Lower leg skin (tissue), 4 donors: ENCODE data around the gene ZNF474. TPM values are rescaled to one million over a fixed set of nuclear protein-coding genes. Genes with fewer than 3 reads are reported as not detected.

Source experiments
- DNase-seq, 2 donors: peaks; one replicate each; pipeline ENCODE4 v3.0.0-alpha.2; 2019; ENCODE audit warnings: low spot score in 2 of 2
- H3K4me3 ChIP-seq: fragments of 200-600 bp; sonication (generic); 2 replicates; pipeline ENCODE4 v1.5.1; 2017; ENCODE audit warnings: mild to moderate bottlenecking, low read depth; ENCODE audit not compliant: poor library complexity, severe bottlenecking
- POLR2A ChIP-seq, 2 donors: fragments of 450-650 bp; IDR thresholded peaks; one replicate each; pipeline ENCODE4 v1.6.1; 2016 to 2017; ENCODE audit warnings: antibody characterized with exemption in 2 of 2, mild to moderate bottlenecking in 1 of 2, moderate library complexity in 1 of 2
- WGBS, 2 donors: methylation state at CpG; one replicate each; pipeline ENCODE4 v1.1.5; 2018; 5-methylcytosine and 5-hydroxymethylcytosine counted together
- intact Hi-C: fragments of 100-400 bp; cut with DNase I; formaldehyde crosslinking; loops from one replicate; pipeline ENCODE4 v1.15.0; 2023; ENCODE audit warnings: low total_unique reads
- total RNA-seq, 4 donors: library from RNA; depleted of rRNA; stranded (reverse); fragments of >200 nt; gene quantifications; one replicate each; pipeline ENCODE4 v1.1.0, GENCODE V29; 2016
- TF ChIP-seq, protein P1 (sequence below), 3 donors: fragments of 450-650 bp; IDR thresholded peaks; one replicate each; pipeline ENCODE4 v1.5.1; 2016; ENCODE audit warnings: antibody characterized with exemption in 3 of 3, mild to moderate bottlenecking in 3 of 3, moderate library complexity in 2 of 3

The ZNF474 gene
- total RNA-seq, 4 donors from 2014 or later, result 0.15 to 0.91 (median 0.68) TPM; not detected in 1

DNA sequence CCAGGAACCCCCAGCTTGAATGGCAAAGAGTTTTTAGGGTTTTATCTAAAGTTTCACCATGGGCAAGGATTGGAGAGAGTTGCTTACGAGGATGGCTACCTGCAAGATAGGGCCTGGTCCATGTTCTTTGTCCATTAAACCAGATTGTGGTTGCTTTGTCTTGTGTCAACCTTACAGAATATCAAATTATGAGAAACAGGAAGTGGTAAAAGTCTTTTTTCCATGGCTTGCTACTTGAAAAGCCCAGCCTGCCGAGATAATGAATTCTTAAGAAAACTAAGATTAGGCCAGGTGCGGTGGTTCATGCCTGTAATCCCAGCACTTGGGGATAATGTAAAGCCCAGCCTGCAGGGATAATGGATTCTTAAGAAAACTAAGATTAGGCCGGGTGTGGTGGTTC, 24.4 kb downstream of the ZNF474 start:
- TF ChIP-seq POLR2A (IDR thresholded peaks at IDR 0.05), result no peak
- TF ChIP-seq, protein P1, sequence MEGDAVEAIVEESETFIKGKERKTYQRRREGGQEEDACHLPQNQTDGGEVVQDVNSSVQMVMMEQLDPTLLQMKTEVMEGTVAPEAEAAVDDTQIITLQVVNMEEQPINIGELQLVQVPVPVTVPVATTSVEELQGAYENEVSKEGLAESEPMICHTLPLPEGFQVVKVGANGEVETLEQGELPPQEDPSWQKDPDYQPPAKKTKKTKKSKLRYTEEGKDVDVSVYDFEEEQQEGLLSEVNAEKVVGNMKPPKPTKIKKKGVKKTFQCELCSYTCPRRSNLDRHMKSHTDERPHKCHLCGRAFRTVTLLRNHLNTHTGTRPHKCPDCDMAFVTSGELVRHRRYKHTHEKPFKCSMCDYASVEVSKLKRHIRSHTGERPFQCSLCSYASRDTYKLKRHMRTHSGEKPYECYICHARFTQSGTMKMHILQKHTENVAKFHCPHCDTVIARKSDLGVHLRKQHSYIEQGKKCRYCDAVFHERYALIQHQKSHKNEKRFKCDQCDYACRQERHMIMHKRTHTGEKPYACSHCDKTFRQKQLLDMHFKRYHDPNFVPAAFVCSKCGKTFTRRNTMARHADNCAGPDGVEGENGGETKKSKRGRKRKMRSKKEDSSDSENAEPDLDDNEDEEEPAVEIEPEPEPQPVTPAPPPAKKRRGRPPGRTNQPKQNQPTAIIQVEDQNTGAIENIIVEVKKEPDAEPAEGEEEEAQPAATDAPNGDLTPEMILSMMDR (IDR thresholded peaks at IDR 0.05), result no peak
- DNase-seq, result no peak
- WGBS, 2 donors, result 87 to 88% methylated on average over 4 of the region's 4 CpGs
- no peak overlapping the region for H3K4me3 ChIP-seq
- intact Hi-C loops, result loop anchor here (10.0 kb wide), 1 partner anchor 59 kb away; no protein-coding TSS in a partner anchor

DNA sequence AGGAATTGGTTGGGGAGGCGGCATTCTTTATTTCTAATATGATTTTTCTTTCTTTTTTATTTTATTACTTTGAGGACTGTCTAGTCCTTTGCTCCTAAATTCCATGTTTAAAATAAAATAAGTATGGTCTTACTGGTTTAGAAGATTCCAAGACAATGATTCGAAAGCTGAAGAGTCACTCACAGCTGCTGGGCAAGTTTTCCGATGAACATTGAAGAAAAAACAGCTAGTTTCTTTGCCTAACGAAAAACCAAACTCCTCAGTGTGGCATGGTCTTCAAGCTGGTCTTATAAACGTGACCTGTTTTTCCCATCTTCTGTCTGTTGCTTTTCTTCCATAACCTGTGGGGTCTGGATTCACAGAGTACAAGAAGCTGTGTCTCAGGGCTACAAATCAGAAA, 25.1 kb downstream of the ZNF474 start:
- DNase-seq, result no peak
- intact Hi-C loops, result loop anchor here (10.0 kb wide), 1 partner anchor 60 kb away; no protein-coding TSS in a partner anchor
- H3K4me3 ChIP-seq, result no peak overlapping the region
- no peak for TF ChIP-seq POLR2A (IDR thresholded peaks at IDR 0.05)
- TF ChIP-seq, protein P1 (IDR thresholded peaks at IDR 0.05), result no peak
- 83 to 85% methylated on average over 5 of the region's 5 CpGs for WGBS, 2 donors

DNA sequence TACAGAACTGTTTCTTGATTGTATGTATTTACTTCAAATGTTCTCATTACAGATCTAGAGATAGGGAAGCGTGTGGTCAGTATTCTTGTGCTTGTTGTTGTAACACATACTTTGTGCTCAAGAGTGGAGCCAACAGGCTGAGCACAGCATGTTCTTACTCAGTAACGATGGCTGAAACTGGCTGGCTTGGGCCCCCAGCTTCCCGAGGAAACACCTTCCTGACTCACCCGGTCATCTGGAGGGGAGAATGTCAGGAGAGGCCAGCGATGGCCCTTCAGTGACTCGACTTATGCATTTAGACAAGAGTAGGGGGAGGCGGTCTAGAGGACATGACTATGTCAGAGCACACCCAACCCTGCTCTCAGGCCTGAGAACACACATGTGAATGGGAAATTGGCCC, 25.6 kb downstream of the ZNF474 start:
- intact Hi-C loops, result loop anchor here (10.0 kb wide), 1 partner anchor 60 kb away; no protein-coding TSS in a partner anchor
- no peak overlapping the region for H3K4me3 ChIP-seq
- TF ChIP-seq POLR2A (IDR thresholded peaks at IDR 0.05), result no peak
- TF ChIP-seq, protein P1 (IDR thresholded peaks at IDR 0.05), result no peak
- WGBS, 2 donors, result 74 to 76% methylated on average over 7 of the region's 7 CpGs
- DNase-seq, result peak in 1 of 2 donors; percentile 77

DNA sequence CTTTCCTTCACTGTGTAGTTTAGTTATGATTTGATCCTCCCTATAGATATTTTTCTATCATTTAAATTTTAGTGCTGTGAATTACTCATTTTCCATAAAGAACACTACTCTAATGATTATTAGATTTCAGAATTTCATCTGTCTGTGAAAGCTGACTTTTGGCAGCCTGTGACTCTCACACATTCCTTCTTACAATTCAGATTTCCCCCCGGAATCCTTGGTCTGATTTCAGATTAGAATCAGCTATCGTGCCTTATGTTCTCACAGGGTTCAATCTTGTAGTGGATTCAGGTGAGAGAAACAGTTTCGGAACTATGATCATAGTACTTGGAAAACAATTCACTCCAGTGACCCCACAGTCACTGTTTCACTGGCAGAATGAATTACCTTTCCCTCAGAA, 26.2 kb downstream of the ZNF474 start:
- no peak for DNase-seq
- 72 to 75% methylated on average over 3 of the region's 3 CpGs for WGBS, 2 donors
- intact Hi-C loops, result loop anchor here (10.0 kb wide), 1 partner anchor 61 kb away; no protein-coding TSS in a partner anchor
- no peak for TF ChIP-seq POLR2A (IDR thresholded peaks at IDR 0.05)
- TF ChIP-seq, protein P1 (IDR thresholded peaks at IDR 0.05), result no peak
- H3K4me3 ChIP-seq, result no peak overlapping the region

DNA sequence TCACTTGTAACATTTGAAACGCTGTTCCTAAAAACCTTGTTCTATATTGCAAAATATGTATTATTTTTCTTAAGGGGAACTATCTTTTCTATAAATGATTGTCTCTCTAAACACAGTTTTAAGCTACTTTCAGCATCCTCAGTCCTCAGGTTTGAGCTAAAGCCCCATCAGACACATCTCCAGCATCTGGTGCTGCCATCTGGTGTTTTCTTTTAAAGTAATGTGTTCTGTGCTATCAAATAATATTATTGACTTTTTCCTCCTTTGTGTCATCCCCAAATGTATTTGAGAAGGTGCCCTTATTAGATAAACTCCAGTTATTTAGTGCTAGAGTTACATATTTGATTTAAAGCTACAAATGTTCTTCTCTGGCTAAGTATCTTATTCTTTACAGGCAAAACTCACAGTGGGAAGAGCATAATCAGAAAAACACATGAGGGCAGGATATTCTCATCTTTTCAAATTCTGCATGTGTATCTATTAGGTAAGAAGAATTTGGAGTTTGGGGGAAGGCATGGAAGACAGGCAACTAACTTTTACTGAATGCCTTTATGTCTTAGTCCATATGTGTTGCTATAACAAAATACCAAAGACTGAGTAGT, 27.5 kb downstream of the ZNF474 start:
- intact Hi-C loops, result loop anchor here (10.0 kb wide), 1 partner anchor 62 kb away; no protein-coding TSS in a partner anchor
- no peak for DNase-seq
- H3K4me3 ChIP-seq, result no peak overlapping the region
- 35 to 51% methylated on average over 1 of the region's 1 CpG for WGBS, 2 donors
- no peak for TF ChIP-seq POLR2A (IDR thresholded peaks at IDR 0.05)
- TF ChIP-seq, protein P1 (IDR thresholded peaks at IDR 0.05), result no peak
